Measurements from ENCODE around the gene BNC2.

Gene BNC2

GRCh38 chr9:16469184-16469583 lies 401.3 kb downstream of the BNC2 start:
- ChIA-PET CTCF (no interaction called here), POLR2A (no interaction called here)
- no peak for TF ChIP-seq CTCF (IDR thresholded peaks at IDR 0.05; ENCODE audit: insufficient read depth, low read length, missing control alignments)
- DNase-seq (ENCODE audit: low read depth, low spot score) = no peak
- H3K4me3 ChIP-seq (ENCODE audit: low read depth, low read length) = no peak overlapping the region

GRCh38 chr9:16461851-16462250 lies 408.6 kb downstream of the BNC2 start:
- ChIA-PET POLR2A (no interaction called here), CTCF (no interaction called here)
- no peak for TF ChIP-seq CTCF (IDR thresholded peaks at IDR 0.05; ENCODE audit: insufficient read depth, low read length, missing control alignments)

GRCh38 chr9:16461137-16461840 lies 409.2 kb downstream of the BNC2 start:
- DNase-seq (ENCODE audit: low read depth, low spot score) = no peak
- ChIA-PET POLR2A (no interaction called here), CTCF (no interaction called here)
- TF ChIP-seq CTCF (IDR thresholded peaks at IDR 0.05; ENCODE audit: insufficient read depth, low read length, missing control alignments) = no peak
- no peak overlapping the region for H3K4me3 ChIP-seq (ENCODE audit: low read depth, low read length)

More at GRCh38 chr9:16461851-16462250, 408.6 kb downstream of the BNC2 start:
- DNase-seq (ENCODE audit: low read depth, low spot score) = no peak
- H3K4me3 ChIP-seq (ENCODE audit: low read depth, low read length) = no peak overlapping the region

- H3K4me3 ChIP-seq (ENCODE audit: low read depth, low read length) = no peak overlapping the region
- TF ChIP-seq CTCF (IDR thresholded peaks at IDR 0.05; ENCODE audit: insufficient read depth, low read length, missing control alignments) = no peak
- no peak for DNase-seq (ENCODE audit: low read depth, low spot score)
- CTCF ChIA-PET = no interaction called here
- POLR2A ChIA-PET = no interaction called here
Observed at GRCh38 chr9:16460696-16461095, 409.8 kb downstream of the BNC2 start.

- H3K4me3 ChIP-seq (ENCODE audit: low read depth, low read length) = no peak overlapping the region
- no peak for DNase-seq (ENCODE audit: low read depth, low spot score)
- ChIA-PET POLR2A (no interaction called here), CTCF (no interaction called here)
- TF ChIP-seq CTCF (IDR thresholded peaks at IDR 0.05; ENCODE audit: insufficient read depth, low read length, missing control alignments) = no peak
Observed at GRCh38 chr9:16459421-16460148, 410.9 kb downstream of the BNC2 start.

GRCh38 chr9:16458696-16459420 lies 411.6 kb downstream of the BNC2 start:
- no peak for TF ChIP-seq CTCF (IDR thresholded peaks at IDR 0.05; ENCODE audit: insufficient read depth, low read length, missing control alignments)
- ChIA-PET POLR2A (no interaction called here), CTCF (no interaction called here)
- H3K4me3 ChIP-seq (ENCODE audit: low read depth, low read length) = no peak overlapping the region
- no peak for DNase-seq (ENCODE audit: low read depth, low spot score)

Measured in AG04449 (cell line).